ENCODE measurements around the gene MTCH2.

The MTCH2 gene

DNA sequence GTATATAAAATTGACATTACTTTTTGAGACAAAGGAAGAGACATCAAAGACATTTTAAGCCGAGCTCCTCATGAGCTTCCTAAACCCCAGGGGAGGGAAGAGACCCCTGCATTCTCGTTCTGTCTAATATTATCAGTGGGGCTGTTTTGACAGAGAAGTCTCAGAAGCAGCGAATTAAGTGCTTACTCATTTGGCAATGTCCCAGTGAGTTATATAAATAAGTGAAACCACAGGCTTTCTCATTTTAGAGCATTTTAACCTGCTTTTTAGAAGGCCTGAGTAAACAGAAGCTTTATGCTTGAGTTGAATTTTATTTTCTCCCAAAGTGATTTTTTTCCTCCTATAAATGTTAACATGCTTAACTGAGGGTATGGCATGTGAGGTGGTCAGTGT lies 24.9 kb downstream of the MTCH2 start:
- no peaks in the 10 kb centered on the region for H3K9me3 ChIP-seq (ENCODE audit: insufficient read depth, low read length)
- H3K79me2 ChIP-seq (ENCODE audit: low read length): no peaks in the 10 kb centered on the region
- no peak for TF ChIP-seq EZH2phosphoT487 (IDR thresholded peaks at IDR 0.05; ENCODE audit: low read depth)
- TF ChIP-seq, protein P1, sequence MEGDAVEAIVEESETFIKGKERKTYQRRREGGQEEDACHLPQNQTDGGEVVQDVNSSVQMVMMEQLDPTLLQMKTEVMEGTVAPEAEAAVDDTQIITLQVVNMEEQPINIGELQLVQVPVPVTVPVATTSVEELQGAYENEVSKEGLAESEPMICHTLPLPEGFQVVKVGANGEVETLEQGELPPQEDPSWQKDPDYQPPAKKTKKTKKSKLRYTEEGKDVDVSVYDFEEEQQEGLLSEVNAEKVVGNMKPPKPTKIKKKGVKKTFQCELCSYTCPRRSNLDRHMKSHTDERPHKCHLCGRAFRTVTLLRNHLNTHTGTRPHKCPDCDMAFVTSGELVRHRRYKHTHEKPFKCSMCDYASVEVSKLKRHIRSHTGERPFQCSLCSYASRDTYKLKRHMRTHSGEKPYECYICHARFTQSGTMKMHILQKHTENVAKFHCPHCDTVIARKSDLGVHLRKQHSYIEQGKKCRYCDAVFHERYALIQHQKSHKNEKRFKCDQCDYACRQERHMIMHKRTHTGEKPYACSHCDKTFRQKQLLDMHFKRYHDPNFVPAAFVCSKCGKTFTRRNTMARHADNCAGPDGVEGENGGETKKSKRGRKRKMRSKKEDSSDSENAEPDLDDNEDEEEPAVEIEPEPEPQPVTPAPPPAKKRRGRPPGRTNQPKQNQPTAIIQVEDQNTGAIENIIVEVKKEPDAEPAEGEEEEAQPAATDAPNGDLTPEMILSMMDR (IDR thresholded peaks at IDR 0.05; ENCODE audit: low read depth, low read length): no peak
- no peak overlapping the region for H3K27ac ChIP-seq (ENCODE audit: low read length)
- no peak overlapping the region for H3K4me2 ChIP-seq (ENCODE audit: low read length)
- H3K27me3 ChIP-seq (ENCODE audit: low read depth, low read length): no peaks in the 10 kb centered on the region
- H3K36me3 ChIP-seq (replicated peaks; ENCODE audit: low read depth, low read length): peaks cover 14% of the 10 kb centered on the region
- no peak overlapping the region for H3K9ac ChIP-seq (ENCODE audit: low read length)
- H4K20me1 ChIP-seq (ENCODE audit: insufficient read depth, low read length): no peaks in the 10 kb centered on the region
- peaks cover 12% of the 10 kb centered on the region for H3K4me1 ChIP-seq (ENCODE audit: low read length)
- no peak overlapping the region for H3K4me3 ChIP-seq (ENCODE audit: low read length)
- no peak overlapping the region for H2AFZ ChIP-seq (ENCODE audit: low read depth, low read length)

DNA sequence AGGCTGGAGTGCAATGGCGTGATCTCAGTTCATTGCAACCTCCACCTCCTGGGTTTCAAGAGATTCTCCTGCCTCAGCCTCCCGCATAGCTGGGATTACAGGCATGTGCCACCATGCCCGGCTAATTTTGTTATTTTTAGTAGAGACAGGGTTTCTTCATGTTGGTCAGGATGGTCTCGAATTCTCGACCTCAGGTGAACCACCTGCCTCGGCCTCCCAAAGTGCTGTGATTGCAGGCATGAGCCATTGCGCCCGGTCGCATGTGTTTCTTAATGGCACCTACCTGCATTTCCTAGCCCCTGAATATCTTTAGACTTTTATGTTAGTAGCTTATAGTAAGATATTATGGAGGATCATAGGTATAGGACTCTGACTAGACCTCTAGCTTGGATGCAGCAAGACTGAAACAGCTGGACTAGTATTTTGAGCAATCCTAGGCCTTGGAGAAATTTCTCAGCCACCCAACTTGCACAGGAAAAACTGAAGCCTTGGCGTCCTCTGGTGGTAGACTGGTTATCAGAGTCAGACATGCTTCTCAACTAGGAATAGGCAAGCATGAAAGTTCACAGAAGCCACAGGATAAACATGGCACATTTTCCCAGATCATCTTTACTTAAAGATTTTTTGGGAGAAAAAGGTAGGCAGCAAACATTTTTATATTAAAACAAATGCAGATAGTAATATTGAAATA lies 25.5 kb downstream of the MTCH2 start:
- H4K20me1 ChIP-seq (ENCODE audit: insufficient read depth, low read length): no peaks in the 10 kb centered on the region
- H3K36me3 ChIP-seq (replicated peaks; ENCODE audit: low read depth, low read length): peaks cover 10% of the 10 kb centered on the region
- no peak overlapping the region for H2AFZ ChIP-seq (ENCODE audit: low read depth, low read length)
- H3K4me3 ChIP-seq (ENCODE audit: low read length): no peak overlapping the region
- H3K27ac ChIP-seq (ENCODE audit: low read length): no peak overlapping the region
- TF ChIP-seq, protein P1 (IDR thresholded peaks at IDR 0.05; ENCODE audit: low read depth, low read length): peak; percentile 82
- TF ChIP-seq EZH2phosphoT487 (IDR thresholded peaks at IDR 0.05; ENCODE audit: low read depth): no peak
- no peaks in the 10 kb centered on the region for H3K9me3 ChIP-seq (ENCODE audit: insufficient read depth, low read length)
- H3K4me1 ChIP-seq (ENCODE audit: low read length): peaks cover 17% of the 10 kb centered on the region
- H3K27me3 ChIP-seq (ENCODE audit: low read depth, low read length): no peaks in the 10 kb centered on the region
- H3K4me2 ChIP-seq (ENCODE audit: low read length): no peak overlapping the region
- no peak overlapping the region for H3K9ac ChIP-seq (ENCODE audit: low read length)
- no peaks in the 10 kb centered on the region for H3K79me2 ChIP-seq (ENCODE audit: low read length)

DNA sequence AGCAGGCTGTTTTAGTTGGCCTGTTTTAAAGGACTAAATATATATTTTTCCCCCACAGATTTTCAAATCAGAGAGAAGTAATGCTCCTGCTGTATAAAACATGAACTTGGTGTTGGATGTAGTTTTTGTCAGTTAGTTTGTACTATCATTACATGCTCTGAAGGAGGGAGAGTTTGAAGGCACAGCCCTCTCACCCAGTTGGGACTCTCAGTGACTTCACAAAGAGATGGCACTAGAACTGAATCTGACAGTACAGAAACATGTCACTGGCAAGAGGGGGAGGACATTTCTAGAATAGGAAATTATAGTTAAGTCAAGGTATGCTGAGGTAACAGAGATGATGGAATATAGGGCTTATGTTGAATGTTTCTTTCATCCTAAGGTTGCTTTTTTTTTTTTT lies 27.1 kb downstream of the MTCH2 start:
- H2AFZ ChIP-seq (ENCODE audit: low read depth, low read length): no peak overlapping the region
- H3K27me3 ChIP-seq (ENCODE audit: low read depth, low read length): no peaks in the 10 kb centered on the region
- no peaks in the 10 kb centered on the region for H4K20me1 ChIP-seq (ENCODE audit: insufficient read depth, low read length)
- no peak overlapping the region for H3K27ac ChIP-seq (ENCODE audit: low read length)
- no peak for TF ChIP-seq EZH2phosphoT487 (IDR thresholded peaks at IDR 0.05; ENCODE audit: low read depth)
- TF ChIP-seq, protein P1 (IDR thresholded peaks at IDR 0.05; ENCODE audit: low read depth, low read length): no peak
- H3K4me2 ChIP-seq (ENCODE audit: low read length): no peak overlapping the region
- H3K9me3 ChIP-seq (ENCODE audit: insufficient read depth, low read length): no peaks in the 10 kb centered on the region
- peaks cover 26% of the 10 kb centered on the region for H3K4me1 ChIP-seq (ENCODE audit: low read length)
- H3K4me3 ChIP-seq (ENCODE audit: low read length): no peak overlapping the region
- no peaks in the 10 kb centered on the region for H3K79me2 ChIP-seq (ENCODE audit: low read length)
- no peak overlapping the region for H3K9ac ChIP-seq (ENCODE audit: low read length)
- peaks cover 13% of the 10 kb centered on the region for H3K36me3 ChIP-seq (replicated peaks; ENCODE audit: low read depth, low read length)

GRCh38 chr11:47611348-47611794 lies 31.0 kb downstream of the MTCH2 start:
- H3K27me3 ChIP-seq (ENCODE audit: low read depth, low read length): no peaks in the 10 kb centered on the region
- H3K9ac ChIP-seq (ENCODE audit: low read length): no peak overlapping the region
- TF ChIP-seq, protein P1 (IDR thresholded peaks at IDR 0.05; ENCODE audit: low read depth, low read length): no peak
- TF ChIP-seq EZH2phosphoT487 (IDR thresholded peaks at IDR 0.05; ENCODE audit: low read depth): no peak
- H3K79me2 ChIP-seq (ENCODE audit: low read length): no peaks in the 10 kb centered on the region
- H4K20me1 ChIP-seq (ENCODE audit: insufficient read depth, low read length): no peaks in the 10 kb centered on the region
- H3K27ac ChIP-seq (ENCODE audit: low read length): peak overlapping the region; percentile 26; the same call in 1 of the 2 replicates
- peaks cover 15% of the 10 kb centered on the region for H3K4me1 ChIP-seq (ENCODE audit: low read length)
- H3K4me2 ChIP-seq (ENCODE audit: low read length): peak overlapping the region; percentile 66
- H2AFZ ChIP-seq (ENCODE audit: low read depth, low read length): no peak overlapping the region
- peaks cover 7% of the 10 kb centered on the region for H3K36me3 ChIP-seq (replicated peaks; ENCODE audit: low read depth, low read length)
- H3K9me3 ChIP-seq (ENCODE audit: insufficient read depth, low read length): no peaks in the 10 kb centered on the region
- peak overlapping the region; percentile 35 for H3K4me3 ChIP-seq (ENCODE audit: low read length)

Data from OCI-LY3 (cell line).